Raji (cell line): ENCODE results near the gene STK26.

ENCODE experiments used
- POLR2A ChIP-seq: IDR thresholded peaks from 2 replicates; pipeline ENCODE4 v1.6.1; 2011; ENCODE audit warnings: low read depth, low read length, control low read depth; ENCODE audit not compliant: insufficient read depth

The STK26 gene

DNA sequence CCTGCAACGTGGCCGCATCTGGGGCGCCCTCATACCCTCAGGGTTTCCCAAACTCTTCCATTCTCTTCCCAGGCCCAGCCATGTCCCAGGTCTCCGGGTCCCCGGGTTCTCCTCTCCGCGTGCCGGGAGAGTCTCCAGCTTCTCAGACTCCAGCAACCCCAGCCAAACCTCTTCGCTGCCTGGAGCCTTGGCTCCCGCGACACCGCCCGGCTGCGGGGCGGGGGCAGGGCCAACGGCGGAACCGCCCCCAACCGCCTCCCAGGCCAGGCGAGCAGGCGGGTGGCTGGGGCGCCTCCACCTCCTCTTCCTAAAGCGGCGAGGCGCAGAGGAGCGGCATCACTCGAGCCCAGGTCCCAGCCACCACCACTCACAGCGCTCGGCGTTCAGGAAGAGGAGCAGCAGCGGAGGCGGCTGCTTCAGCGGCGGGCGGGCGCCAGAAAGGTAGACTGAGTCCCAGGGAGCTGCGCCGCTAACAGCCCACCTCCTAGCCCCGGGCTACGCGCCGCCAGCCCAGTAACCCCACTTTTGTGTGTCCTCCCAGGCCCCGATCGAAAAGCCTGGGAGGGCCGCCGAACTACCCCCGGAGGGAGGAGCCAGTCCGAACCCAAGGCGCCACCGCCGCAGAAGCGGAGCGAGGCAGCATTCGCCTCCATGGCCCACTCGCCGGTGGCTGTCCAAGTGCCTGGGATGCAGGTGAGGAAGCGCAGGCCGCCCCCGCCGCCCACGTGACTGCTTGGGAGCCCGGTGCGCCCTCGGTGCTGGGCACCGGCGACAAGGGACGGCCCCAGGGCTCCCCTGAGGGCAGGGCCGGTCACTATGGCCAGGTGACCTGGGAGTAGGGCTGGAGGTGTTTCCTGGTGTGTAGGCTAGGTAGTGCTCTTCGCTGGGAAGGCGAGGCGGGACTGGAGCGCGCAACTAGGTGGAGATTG lies at the start of gene STK26:
TSS of gene STK26 (plus strand) at position 336 of the 929 bp plus-strand sequence. CDS start at position 652, 316 bp downstream.
- TF ChIP-seq POLR2A: peak; percentile 79

GRCh38 chrX:131975851-131976250 lies 47.3 kb upstream of the STK26 start:
- no peak for TF ChIP-seq POLR2A

DNA sequence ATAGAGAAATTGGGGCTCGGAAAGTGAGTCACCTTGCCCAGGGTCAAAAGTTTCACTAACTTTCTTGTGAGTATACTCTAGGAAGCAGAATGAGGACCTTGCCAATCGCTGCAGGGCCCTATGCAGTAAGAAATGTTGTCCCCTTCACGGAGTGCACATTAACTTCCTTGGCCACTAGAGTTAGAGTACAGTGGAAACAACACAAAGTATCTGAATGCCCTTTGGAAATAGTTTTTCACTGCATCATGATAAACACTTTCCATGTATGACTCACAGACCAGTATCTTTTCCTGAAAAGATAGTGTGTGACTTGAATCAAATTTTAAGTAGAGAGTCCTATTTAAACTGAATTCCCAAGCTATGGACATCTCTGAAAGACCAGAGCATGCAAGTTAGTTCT lies 45.5 kb upstream of the STK26 start:
- TF ChIP-seq POLR2A: no peak

DNA sequence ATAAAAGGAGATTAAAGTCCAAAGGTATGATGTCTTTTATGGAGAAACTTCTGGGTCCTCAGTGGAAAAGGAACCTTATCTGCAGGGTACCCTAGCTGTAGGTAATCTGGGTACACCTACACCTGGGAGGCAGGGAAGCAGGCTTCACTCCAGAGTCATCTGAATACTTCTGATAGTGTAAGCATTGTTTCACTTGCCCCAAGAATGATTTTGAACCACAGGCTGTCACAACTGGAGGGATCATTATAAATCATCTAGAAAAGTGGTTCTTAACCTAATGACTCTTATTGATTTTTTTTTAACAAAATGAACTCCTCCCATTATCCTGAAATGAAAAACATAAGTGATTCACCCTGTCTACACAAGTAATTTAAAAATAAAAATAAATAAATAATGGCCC lies 44.0 kb upstream of the STK26 start:
- TF ChIP-seq POLR2A: no peak

DNA sequence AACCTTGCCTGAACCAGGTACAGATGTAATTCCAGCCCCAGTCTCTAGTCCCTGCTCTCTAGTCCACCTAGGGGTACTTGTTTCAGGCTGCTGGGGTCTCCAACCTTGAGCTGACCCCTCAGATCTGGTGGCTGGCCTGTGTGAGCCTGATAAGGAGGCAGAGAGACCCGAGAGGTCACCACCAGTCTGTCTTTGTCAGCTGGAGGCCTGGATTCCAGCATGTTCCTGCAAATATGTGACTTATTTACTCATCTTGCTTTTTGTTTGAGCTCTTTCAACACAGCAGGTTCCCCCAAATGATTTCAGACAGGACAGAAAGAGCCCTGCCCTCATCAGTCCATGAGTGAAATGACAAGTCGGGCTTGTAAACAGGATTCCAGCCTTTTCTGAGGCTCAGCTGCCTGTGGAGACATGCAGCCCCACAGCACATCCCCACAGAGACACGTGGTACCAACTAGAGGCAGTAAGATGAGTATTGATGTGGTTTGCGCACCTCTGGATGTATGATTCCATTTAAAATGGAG lies 37.5 kb upstream of the STK26 start:
- TF ChIP-seq POLR2A: no peak

GRCh38 chrX:131987252-131987651 lies 35.9 kb upstream of the STK26 start:
- 0 out of 2 replicates have a peak, but pooled peaks have one; percentile 20 for TF ChIP-seq POLR2A

GRCh38 chrX:131988236-131988635 lies 34.9 kb upstream of the STK26 start:
- TF ChIP-seq POLR2A: no peak

DNA sequence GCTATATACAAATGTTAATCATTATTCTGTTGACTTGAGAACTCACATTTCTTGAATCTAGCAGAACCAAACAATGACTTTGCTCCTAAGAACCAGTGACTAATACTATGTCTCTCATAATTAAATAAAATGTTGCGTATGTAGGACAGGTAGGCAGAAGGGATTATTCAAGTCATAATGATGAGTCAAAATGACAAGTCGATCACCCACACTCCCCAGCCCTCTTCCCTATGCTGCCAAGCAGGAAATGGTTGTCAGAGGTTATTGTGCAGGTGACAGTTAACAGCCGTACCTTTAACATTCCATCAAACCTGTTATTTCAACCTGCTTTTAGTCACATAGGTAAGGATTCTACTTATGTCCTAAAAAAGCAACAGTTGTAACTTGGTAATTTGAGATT lies 22.0 kb upstream of the STK26 start:
- no peak for TF ChIP-seq POLR2A

DNA sequence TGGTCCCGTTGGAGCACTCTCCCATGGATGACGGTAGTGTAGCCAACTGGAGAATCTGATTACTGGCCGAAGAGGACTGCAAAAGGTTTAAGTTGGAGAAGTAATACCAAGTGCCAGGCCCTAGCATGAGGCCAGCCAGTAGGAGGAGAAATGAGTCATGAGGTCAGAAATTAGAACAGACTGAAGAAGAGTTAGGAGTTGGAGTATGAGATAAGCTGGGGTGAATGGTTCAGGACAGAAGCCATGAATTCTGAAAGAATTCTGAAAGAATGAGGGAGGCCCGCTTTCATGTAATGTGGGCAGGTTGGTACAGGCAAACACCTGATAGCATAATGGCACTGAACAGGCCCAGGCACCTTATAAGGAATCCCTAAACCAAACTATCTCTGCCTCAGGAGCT lies 18.4 kb upstream of the STK26 start:
- no peak for TF ChIP-seq POLR2A

DNA sequence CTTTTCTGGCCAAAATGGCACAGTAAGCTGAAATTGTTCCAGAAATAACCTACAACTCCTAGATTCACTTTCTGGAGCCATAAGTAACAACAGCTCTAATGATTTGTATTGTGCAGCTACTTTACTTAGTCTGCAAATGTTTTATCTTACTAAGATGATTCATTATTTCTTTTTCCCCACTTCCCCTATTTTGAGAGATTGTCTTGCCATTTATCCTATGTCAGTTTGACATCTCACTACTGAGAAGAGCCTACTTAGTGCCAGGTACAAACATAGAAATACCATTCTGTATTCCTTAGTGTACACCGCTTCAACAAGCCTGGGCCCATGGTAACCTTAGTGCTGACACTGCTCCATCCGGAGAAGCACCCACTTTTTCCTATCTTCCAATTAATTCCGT lies 13.8 kb upstream of the STK26 start:
- no peak for TF ChIP-seq POLR2A

DNA sequence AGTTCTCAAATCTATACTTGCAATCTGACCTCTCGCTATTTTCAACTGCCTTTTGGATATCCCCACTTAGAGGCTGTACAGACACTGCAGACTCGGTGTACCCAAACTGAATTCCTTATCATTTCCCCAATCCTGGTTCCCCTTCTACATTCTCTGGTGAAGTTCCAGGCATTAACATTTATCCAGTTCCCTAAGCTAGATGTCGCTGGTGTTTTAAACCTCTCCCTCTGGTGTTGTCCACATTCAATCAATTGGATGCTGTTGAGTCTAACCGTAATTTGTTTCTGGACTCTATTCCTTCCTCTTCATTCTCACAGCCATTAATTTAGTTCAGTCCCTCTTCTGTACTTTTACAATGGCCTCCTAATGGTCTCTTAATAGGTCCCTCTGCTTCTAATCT lies 7.2 kb upstream of the STK26 start:
- TF ChIP-seq POLR2A: no peak

DNA sequence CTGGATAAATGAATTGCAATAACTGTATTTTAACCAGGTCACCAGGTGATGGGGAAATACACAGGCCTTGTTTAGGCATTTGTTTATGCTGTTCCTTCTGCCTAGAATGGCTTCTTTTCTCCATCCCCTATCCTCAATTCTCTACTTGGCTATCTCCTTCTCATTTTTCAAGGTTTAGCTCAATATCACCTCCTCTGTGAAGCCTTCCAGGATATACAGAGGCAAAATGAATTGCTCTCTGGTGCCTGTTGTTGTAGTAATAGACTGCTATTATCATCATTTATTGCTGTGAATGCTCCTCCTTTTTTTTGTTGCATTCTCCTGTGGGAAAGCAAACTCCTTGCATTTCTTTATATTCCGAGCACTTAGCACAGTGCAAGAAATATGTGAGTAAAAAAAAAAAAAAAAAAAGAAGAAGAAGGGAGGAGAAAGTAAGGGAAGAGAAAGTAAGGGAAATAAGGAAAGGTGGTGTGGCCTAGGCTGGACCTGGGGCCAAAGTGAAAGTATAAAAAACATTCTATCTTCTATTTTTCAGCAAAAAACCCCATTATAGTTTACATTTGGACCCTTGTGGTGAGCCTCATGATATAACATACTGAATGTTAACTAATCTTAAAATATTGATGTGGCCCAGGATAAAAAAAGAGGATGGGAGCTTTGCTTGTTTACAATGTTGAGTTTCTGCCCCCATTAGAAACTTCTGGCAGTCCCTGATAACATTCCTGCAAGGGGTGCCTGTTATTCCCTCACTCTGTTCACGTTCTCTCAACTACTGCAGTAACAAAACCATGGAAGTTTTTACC lies 6.3 kb upstream of the STK26 start:
- TF ChIP-seq POLR2A: no peak

DNA sequence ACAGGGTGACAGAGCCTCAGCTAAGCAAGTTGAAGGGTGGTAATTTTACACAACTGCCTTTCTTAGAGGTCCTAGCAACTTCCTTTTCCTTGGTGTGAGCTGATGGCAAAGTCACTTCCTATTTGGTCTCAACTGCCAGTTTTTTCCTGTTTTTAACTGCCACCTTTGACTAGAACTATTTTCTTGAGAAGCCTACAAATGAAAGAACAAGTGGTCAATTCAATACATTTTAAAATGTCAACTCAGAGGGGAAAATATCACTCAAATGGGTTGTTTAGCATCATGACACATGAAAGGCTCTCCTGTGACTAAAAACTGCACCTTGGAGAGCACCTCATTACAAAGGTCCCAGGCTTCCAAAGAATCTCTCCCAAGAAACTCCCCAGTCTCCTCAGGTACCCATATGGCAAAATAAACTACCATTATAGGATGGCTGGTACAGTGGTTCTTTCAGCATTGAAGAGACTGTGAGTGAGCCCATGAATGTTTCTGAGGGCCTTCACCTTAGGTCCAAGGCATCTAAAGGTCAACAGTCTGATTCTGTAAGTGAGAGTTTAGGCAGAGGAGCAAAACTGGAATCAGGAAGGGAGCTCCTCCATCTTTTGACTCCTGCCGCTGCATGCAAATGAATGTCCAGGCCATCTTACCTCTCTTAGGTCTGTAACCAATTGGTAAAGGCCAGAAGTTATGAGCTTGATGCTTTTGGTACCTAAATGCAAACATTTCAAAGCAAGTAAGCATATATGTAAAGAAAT lies 5.5 kb upstream of the STK26 start:
- no peak for TF ChIP-seq POLR2A

DNA sequence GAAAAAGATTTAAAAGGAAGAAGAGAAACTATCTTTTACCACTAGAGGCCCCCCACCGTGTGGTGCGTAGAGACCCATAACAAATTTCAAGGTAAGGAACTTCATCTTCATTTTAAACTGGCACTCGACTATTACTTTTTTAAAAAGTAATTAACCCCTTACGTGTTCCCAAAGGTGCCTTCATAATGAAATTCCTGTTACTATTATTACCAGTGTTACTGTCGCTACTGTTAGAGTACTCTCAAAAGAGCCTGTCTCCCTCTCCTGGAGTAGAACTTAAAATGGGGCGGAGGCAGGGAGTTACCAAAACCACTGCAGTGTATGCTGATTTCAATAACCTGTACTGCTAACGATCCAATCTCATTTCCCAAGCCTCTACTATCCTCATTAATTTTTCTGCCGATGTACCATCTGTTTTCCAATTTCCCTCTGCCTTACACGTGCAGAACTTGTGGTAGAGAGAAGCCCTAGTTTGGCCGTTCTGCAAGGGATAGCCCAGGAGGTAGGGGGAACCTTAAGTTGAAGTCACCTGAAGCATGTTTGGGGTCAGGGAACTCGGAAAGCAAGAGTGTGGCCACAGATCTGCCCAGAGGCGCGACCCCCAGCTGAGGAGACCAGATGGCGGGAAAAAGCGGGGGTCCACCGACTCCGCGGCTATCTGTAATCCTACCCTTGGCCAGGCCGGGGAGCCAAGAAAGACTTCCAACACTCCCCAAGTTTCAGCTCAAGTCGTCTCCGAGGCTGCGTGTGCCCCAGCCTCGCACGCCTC lies 720 bp upstream of the STK26 start:
- no peak for TF ChIP-seq POLR2A
